ENCODE data around the gene PIK3R4.

The PIK3R4 gene

GRCh38 chr3:130741946-130742610 lies 4.6 kb downstream of the PIK3R4 start:
- no peak for DNase-seq (ENCODE audit: low read depth)

DNA sequence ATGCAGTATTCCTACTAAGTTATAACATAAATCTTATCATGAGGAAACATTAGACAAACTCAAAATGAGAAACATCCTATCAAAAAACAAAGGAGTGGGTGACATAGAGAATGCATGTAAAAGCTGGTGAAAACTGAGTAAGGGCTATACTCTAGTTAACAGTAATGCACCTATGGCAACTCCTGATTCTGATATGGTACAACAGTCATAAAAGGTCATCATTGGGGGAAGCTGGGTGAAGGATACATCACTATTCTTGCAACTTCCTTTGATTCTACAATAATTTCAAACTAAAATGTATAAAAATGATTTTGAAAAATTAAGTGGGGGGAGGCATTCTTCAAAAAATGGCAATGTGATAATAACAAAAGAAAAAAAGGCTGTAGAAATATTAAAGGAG lies 6.8 kb downstream of the PIK3R4 start:
- DNase-seq (ENCODE audit: low read depth) = no peak

DNA sequence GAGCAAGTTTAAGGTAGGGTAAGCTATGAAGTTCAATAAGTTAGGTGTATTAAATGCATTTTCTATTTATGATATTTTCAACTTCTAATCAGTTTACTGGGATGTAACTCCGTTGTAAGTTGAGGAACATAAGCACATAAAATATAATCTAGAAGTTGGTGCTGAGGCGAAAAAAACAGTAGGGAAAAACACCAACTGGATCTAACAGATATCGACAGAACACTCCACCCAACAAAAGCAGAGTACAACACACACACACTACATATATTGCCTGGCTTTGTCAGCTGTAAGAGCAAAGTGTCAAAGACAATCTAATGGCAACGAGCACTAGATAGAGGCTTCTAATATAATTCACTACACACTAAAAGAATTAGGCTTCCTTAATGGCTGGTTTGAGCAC lies 8.4 kb downstream of the PIK3R4 start:
- DNase-seq (ENCODE audit: low read depth) = no peak

- DNase-seq (ENCODE audit: low read depth) = no peak
Measured at GRCh38 chr3:130737622-130738021, 9.0 kb downstream of the PIK3R4 start.

DNA sequence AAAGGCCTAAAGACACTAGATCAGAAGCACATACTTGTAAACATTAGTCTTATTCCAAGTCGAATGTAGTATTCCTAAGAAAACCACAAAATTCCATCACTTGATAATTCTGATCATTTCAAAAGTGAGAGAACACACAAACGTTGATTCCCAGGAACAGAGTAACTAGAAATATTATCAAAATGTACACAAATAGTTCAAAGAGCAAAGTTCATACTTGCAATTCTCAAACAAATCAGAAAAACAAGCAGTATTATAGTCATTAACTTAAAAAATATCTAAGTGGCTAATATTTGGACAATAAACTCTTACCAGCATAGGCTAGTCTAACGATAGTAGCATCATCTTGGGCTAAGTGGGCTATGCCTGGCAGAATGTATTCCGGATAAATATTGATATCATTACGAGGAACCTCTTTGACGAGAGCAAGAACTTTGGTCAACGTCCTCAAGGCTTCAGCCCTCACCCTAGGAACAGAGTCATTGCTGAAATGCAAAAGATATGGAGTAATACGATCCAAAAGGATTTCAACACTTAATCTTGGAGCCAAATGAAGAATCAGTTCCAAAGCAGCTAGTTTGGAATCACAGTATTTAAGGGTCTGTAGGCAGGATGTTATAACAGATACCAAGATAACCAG lies 13.3 kb downstream of the PIK3R4 start:
- DNase-seq (ENCODE audit: low read depth) = no peak

DNA sequence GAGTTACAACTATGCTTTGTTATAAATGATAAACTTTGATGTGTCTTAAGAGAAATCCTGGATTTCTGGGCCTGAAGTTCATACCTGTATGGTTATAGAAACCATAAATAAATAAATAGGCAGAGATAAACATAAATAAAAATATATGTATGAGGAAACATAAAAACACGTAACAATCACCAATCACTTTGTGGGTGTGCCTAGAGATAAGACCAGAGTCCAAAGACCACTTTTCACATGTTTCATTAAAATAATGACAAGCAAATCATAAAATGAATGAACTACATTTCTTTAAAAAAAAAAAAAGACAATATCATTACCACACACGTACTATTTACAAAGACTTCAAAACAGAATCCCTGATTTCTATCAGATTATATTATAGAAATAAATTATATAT lies 14.1 kb downstream of the PIK3R4 start:
- no peak for DNase-seq (ENCODE audit: low read depth)

- no peak for DNase-seq (ENCODE audit: low read depth)
Measured at GRCh38 chr3:130731817-130732216, 14.8 kb downstream of the PIK3R4 start.

DNA sequence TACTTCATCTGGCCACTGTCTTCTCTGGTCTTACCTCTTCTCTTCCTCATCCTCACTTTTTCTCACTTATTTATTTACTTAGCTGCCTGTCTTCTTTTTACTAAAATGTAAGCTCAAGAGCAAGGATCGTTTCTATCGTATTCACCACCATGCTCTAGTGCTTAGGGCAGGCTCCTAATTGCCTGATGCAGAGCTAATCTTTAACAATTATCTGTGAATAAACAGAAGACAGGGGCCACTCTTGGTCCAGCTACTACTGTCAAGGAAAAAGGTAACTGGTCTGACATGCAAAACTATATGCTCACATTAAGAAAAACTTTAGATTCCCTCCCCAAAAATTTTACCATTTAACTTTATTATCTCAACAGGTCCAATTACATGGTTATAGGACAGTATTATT lies 17.5 kb downstream of the PIK3R4 start:
- no peak for DNase-seq (ENCODE audit: low read depth)

DNA sequence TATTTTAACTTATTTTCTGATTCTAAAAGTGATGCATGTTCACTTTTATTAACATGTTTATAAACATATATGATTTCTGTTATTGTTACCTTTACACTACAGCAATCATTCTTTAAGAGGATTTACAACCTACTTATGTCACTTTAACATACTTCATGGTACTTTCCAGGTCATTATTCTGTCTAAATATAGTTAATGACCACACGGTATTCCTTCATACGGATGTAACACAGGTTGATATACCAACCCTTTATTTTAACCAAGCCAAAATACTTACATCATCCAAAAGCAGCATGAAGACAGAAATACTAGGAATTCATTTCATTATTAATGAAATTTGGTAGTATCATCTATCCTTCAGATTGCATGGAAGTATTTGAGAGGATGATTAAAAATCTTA lies 18.6 kb downstream of the PIK3R4 start:
- no peak for DNase-seq (ENCODE audit: low read depth)

DNA sequence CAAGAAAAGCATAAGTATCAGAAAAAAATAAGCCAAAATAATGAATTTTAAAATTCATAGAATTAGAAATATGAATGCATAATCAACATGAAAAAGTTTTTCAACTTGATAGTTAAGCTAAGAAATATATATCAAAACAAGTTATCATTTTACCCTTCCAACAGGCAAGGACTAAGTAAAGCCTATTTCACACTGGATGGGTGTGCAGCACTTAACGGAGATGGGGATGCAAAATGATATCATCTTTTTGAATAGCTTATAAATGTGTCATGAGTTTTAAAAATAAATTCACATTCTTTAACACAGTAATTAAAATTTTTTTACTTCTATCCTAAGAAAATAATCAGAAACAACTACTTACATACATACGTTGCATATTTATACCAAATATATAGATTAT lies 20.9 kb downstream of the PIK3R4 start:
- DNase-seq (ENCODE audit: low read depth) = peak; percentile 15

- no peak for DNase-seq (ENCODE audit: low read depth)
Measured at GRCh38 chr3:130715616-130716015, 31.0 kb downstream of the PIK3R4 start.

DNA sequence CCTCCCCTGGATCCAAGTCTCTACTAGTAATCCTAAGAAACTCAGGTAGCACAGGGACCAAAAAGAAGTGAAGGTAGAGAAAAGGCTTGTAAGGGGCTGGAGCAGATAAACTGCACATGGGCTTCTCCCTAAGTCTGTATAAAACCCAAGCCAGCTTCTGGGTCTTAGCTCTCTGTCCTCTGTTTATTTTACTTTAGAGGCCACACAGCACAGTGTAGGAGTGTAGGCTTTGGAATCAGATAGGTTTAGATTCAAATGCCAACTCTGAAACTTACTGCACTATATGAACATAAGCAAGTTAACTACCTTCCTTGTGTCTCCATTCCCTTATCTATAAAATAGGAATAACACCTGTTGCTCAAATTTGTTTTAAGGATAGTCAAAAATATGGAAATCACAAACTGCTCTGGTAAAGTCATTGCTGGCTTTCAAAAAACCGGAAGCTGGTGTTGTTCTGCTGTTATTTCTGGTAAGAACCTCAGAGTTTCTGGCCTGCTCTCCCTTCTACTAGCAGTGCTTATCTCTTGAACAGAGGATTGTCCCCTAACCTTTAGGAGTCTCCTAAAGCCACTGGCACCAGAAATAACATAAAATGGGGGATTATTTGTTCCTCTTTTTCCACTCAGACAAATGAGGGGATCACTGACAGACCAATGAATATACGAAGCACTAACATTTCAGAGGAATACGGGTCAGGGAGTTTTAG lies 33.8 kb downstream of the PIK3R4 start:
- DNase-seq (ENCODE audit: low read depth) = no peak

DNA sequence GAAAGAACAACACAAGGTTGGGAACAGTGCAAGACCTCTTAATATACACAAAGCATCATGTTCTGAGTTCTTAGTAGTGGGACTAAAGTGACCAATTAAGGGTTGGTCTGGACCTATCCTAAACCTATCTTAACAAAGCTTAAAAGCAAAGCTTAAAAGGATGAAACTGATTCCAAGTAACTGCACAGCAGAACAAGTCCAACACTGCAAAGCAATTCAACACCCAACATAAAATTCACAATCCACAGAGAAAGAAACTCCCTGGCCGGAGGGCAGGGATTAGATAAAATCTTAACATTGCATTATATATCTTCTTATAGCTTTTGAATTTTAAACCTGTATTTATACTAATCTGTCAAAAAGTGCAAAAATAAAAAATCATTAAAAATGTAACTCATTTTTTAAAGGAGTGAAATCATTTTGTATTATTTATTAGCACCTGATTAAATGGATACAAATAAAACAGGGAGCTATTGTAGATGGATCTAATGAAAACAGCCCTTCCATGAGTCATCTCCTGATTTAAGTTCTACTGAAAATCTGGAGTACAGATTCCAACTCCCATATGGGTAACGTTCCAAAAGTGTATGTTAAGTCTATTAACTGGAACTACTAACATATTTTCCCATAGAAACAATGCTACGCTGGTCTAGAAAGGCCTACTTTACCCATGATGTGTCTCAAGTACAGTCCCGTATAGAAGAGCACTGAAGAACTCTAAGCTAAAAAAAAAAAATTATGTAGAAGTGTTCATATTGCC lies 34.9 kb downstream of the PIK3R4 start:
- DNase-seq (ENCODE audit: low read depth) = no peak

DNA sequence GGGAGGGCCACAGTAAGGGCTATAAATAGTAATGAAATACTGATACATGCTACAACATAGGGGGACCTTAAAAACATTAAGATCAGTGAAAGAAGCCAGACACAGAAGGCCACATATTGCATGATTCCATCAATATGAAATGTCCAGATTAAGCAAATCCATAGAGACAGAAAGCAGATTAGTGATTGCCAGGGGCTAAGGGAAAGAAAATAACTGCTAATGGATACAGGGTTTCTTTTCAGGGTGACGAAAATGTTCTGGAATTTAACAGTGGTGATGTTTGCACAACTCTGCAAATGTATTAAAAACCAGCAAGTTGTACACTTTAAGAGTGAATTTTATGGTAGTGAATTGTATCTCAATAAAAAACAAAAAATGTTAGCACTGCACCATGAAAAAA lies 37.0 kb downstream of the PIK3R4 start:
- DNase-seq (ENCODE audit: low read depth) = no peak

GRCh38 chr3:130707902-130708601 lies 38.6 kb downstream of the PIK3R4 start:
- no peak for DNase-seq (ENCODE audit: low read depth)

DNA sequence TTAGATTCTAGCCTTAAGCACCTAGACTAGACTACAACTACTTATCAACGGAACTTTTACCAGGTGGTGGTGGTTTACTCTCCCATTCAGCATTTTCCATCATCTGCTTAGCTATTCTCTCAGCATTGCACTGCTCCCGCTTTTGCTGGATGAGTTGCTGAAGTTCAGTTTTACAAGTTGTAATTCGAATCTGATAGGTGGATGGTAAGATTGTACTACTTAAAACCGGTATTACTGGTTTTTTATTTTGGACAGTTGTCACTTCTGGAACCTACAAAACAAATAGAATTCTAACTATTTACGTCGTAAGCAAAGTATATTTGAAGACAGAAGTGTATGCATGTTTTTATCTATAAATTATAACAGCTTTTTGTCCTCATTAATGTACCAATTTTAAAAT lies 41.1 kb downstream of the PIK3R4 start:
- no peak for DNase-seq (ENCODE audit: low read depth)

GRCh38 chr3:130702985-130703384 lies 43.6 kb downstream of the PIK3R4 start:
- no peak for DNase-seq (ENCODE audit: low read depth)

DNA sequence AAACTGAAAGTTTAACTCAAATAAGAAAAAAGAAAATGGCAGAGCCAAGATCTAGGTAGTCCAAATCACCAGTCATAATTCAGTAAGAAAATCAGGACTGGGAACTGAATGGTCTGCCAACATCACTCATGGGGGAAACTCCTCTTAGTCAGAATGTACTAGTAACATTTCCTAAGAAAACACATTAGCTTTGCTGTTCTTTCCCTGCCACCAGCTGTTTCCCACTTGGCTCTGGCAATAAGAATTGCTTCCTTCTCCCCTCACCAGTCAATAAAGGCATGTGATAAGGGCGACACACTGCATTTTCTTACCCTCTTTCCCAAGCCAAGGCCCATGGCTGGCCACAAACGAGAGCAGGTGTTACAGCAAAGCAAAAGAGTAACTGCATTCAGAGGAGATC lies 46.1 kb downstream of the PIK3R4 start:
- DNase-seq (ENCODE audit: low read depth) = no peak

DNA sequence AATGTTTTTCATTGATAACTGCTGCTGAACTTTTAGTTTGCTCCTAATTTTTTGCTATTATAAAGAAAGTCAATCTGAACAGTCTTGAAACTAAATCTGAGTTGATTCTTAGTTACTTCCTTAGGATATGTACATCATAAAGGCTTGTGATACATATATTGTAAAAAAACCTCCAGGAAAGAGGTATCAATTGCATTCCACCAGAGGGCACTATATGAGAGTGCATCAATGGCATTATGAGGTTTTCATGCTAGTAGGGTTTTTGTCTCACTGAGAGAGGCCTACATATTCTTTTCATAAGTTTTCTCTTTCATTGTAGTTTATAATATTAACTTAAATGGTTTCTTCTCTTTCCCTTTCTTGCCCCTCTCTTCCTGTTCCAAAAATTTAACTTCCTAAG lies 46.9 kb downstream of the PIK3R4 start:
- peak; percentile 52 for DNase-seq (ENCODE audit: low read depth)

- DNase-seq (ENCODE audit: low read depth) = no peak
Measured at GRCh38 chr3:130693314-130693713, 53.3 kb downstream of the PIK3R4 start.

GRCh38 chr3:130692455-130692854 lies 54.2 kb downstream of the PIK3R4 start:
- DNase-seq (ENCODE audit: low read depth) = peak; percentile 71
